ENCODE results near the gene ZNF134. TPM values are rescaled to one million over a fixed set of nuclear protein-coding genes. Genes with fewer than 3 reads are reported as not detected.

The ZNF134 gene
- total RNA-seq (11.1 and 12.3 TPM in 2 replicates), polyA plus RNA-seq (3.5 and 6.4 TPM in 2 replicates), polyA minus RNA-seq (9.2 and 12.6 TPM in 2 replicates), Bru-seq, nascent RNA (percentile 75 among the genes with signal in this experiment), BruChase-seq, experiment 1, labeled RNA remaining after a 6-hour chase (percentile 64 among the genes with signal in this experiment), BruChase-seq, experiment 2, labeled RNA remaining after a 2-hour chase (percentile 77 among the genes with signal in this experiment)
- polyA plus RNA-seq (2011; cell fraction: cytosol; rRNA removed), result 4.0 and 5.2 TPM in 2 replicates
- 5.0 and 7.3 TPM in 2 replicates for polyA plus RNA-seq (2011; cell fraction: nucleus; rRNA removed)
- 7.2 and 7.7 TPM in 2 replicates for polyA plus RNA-seq (2012)
- 3.5 TPM for polyA minus RNA-seq (2011; cell fraction: cytosol; rRNA and poly(A)+ RNA removed)
- 9.9 and 10.3 TPM in 2 replicates for polyA minus RNA-seq (2011; cell fraction: nucleus; rRNA and poly(A)+ RNA removed)
- long read RNA-seq, full-length matches to known transcripts, result 21 of 21 reads
- long read RNA-seq, partial matches to known transcripts, result 0 of 21 reads
- long read RNA-seq, other reads (novel, unspliced or antisense), result 0 of 21 reads

- BruUV-seq (replicated peaks), result TSS peak; percentile 51
- DNase-seq (ENCODE audit: low read depth, low spot score) (peak; percentile 84), FAIRE-seq (peak; percentile 88)
- CTCF ChIA-PET, result interaction anchor here (1.0 kb wide), 1 partner anchor 19 kb away, joined by 3 read pairs; the partner anchor contains the start of gene ZNF211
- Histone ChIP-seq H2AFZ (ENCODE audit: low read depth, low read length) (peak within 1 kb of the TSS; percentile 89), H3K9me1 (replicated peaks; ENCODE audit: control insufficient read depth, extremely low read depth, insufficient read depth, low read length) (no peaks in the 10 kb centered on the region), H3K4me2 (ENCODE audit: insufficient read depth, low read length) (peak within 1 kb of the TSS; percentile 14), H3K4me3 (replicated peaks in 1 of 3; ENCODE audit: insufficient read depth in 1 of 3, low read depth in 1 of 3, low read length in 3 of 3) (peak within 1 kb of the TSS; percentile 53 to 77 (median 65)), H3K36me3 (ENCODE audit: control insufficient read depth in 2 of 2, extremely low read depth in 1 of 2, insufficient read depth in 2 of 2, low read length in 2 of 2) (peaks cover 0 to 19% of the 10 kb centered on the region in 2 experiments), H3K9me3 (replicated peaks; ENCODE audit: control insufficient read depth, insufficient read depth, low read length) (peaks cover 2% of the 10 kb centered on the region), H3K27ac (ENCODE audit: insufficient read depth, low read depth, low read length) (no peak within 1 kb of the TSS), H4K20me1 (replicated peaks; ENCODE audit: control insufficient read depth, extremely low read depth, insufficient read depth, low read length) (no peaks in the 10 kb centered on the region), H3K27me3 (ENCODE audit: control insufficient read depth in 2 of 2, insufficient read depth in 2 of 2, low read length in 2 of 2) (no peaks in the 10 kb centered on the region), H3K4me1 (ENCODE audit: control insufficient read depth, extremely low read depth, insufficient read depth, low read length) (no peaks in the 10 kb centered on the region), H3K79me2 (ENCODE audit: control insufficient read depth, insufficient read depth, low read length) (peaks cover 19% of the 10 kb centered on the region), H3K9ac (replicated peaks; ENCODE audit: extremely low read depth, insufficient read depth, low read length) (peak within 1 kb of the TSS; percentile 66)
- POLR2A ChIA-PET, result interaction anchor here (1.0 kb wide), 1 partner anchor 19 kb away, joined by 3 read pairs; the partner anchor contains the start of gene ZNF211
- TF ChIP-seq EZH2 (IDR thresholded peaks at IDR 0.05; ENCODE audit: borderline replicate concordance, low read depth, low read length, severe bottlenecking) (no peak), POLR2A (IDR thresholded peaks at IDR 0.05; ENCODE audit: low read depth, low read length) (peak; percentile 49), JUN (IDR thresholded peaks at IDR 0.05; ENCODE audit: borderline replicate concordance, insufficient read depth, insufficient read length, low read depth) (no peak), GATA2 (IDR thresholded peaks at IDR 0.05; ENCODE audit: insufficient read depth, insufficient read length, low read depth, low read length) (no peak), MYC (IDR thresholded peaks at IDR 0.05; ENCODE audit: low read depth, low read length) (no peak), FOS (IDR thresholded peaks at IDR 0.05; ENCODE audit: borderline replicate concordance, insufficient read depth, low read length) (no peak), POLR2AphosphoS5 (IDR thresholded peaks at IDR 0.05; ENCODE audit: insufficient read depth, low read depth, low read length) (peak; percentile 61)
- TF ChIP-seq, protein P1, sequence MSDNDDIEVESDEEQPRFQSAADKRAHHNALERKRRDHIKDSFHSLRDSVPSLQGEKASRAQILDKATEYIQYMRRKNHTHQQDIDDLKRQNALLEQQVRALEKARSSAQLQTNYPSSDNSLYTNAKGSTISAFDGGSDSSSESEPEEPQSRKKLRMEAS (IDR thresholded peaks at IDR 0.05; ENCODE audit: insufficient read depth, insufficient read length), result no peak
- TF ChIP-seq, protein P2, sequence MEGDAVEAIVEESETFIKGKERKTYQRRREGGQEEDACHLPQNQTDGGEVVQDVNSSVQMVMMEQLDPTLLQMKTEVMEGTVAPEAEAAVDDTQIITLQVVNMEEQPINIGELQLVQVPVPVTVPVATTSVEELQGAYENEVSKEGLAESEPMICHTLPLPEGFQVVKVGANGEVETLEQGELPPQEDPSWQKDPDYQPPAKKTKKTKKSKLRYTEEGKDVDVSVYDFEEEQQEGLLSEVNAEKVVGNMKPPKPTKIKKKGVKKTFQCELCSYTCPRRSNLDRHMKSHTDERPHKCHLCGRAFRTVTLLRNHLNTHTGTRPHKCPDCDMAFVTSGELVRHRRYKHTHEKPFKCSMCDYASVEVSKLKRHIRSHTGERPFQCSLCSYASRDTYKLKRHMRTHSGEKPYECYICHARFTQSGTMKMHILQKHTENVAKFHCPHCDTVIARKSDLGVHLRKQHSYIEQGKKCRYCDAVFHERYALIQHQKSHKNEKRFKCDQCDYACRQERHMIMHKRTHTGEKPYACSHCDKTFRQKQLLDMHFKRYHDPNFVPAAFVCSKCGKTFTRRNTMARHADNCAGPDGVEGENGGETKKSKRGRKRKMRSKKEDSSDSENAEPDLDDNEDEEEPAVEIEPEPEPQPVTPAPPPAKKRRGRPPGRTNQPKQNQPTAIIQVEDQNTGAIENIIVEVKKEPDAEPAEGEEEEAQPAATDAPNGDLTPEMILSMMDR (IDR thresholded peaks at IDR 0.05; ENCODE audit: extremely low read depth in 1 of 2, insufficient read depth in 1 of 2, low read depth in 1 of 2, low read length in 2 of 2), result peak in 1 of 2 donors; percentile 62
- intact Hi-C loops (cut with micrococcal nuclease), result loop anchor here (1.0 to 10.0 kb wide), 6 partner anchors 15 to 541 kb away; partner anchors contain the start of genes ZNF211, ZNF329, ZNF416 and ZNF530
- dilution Hi-C loops (cut with MboI; ENCODE audit: extremely low pct_ligation_motif_present, low sequenced_read_pairs), result no loop called here
These were observed at the start of gene ZNF134 for GRCh38 chr19:57613941-57614743. TSS of gene ZNF134 (plus strand) at chr19:57614242. CDS start at chr19:57619469, 5,227 bp downstream.
